ENCODE results near the gene SLC24A4. TPM values are rescaled to one million over a fixed set of nuclear protein-coding genes. Genes with fewer than 3 reads are reported as not detected.
"Not testable (repeated sequence)": the region's sequence is repeated elsewhere in the genome, so short reads cannot be mapped to it uniquely, and the experiment has no call there.

The SLC24A4 gene
- polyA plus RNA-seq, 1 donor from 2014 or later, result 0.17 TPM

GRCh38 chr14:92536231-92536630 is 213.3 kb downstream of the SLC24A4 start:
- H3K9me2 ChIP-seq (ENCODE audit: insufficient read depth, low read length); H3K9ac ChIP-seq (ENCODE audit: low read length); H2AFZ ChIP-seq (ENCODE audit: low read depth, low read length); H3F3A ChIP-seq (ENCODE audit: insufficient read depth, low read length, poor library complexity, severe bottlenecking); H3K4me3 ChIP-seq (ENCODE audit: low read length); H4K20me1 ChIP-seq (ENCODE audit: insufficient read depth); H3K9me3 ChIP-seq (ENCODE audit: low read length); H3K27ac ChIP-seq (ENCODE audit: low read length); H3K4me2 ChIP-seq (ENCODE audit: low read length); H3K27me3 ChIP-seq (ENCODE audit: insufficient read depth, low read depth, low read length); H3K36me3 ChIP-seq (ENCODE audit: insufficient read depth, low read length); H3K79me2 ChIP-seq (replicated peaks; ENCODE audit: insufficient read depth, low read length): not testable (repeated sequence)

- Histone ChIP-seq H3K27me3 (ENCODE audit: insufficient read depth, low read depth, low read length) (no peaks in the 10 kb centered on the region), H3K4me3 (ENCODE audit: low read length) (no peak overlapping the region), H3K9me2 (ENCODE audit: insufficient read depth, low read length) (no peaks in the 10 kb centered on the region), H3K9ac (ENCODE audit: low read length) (no peak overlapping the region), H3K79me2 (replicated peaks; ENCODE audit: insufficient read depth, low read length) (no peaks in the 10 kb centered on the region), H2AFZ (ENCODE audit: low read depth, low read length) (no peak overlapping the region), H3F3A (ENCODE audit: insufficient read depth, low read length, poor library complexity, severe bottlenecking) (no peaks in the 10 kb centered on the region), H3K27ac (ENCODE audit: low read length) (no peak overlapping the region), H4K20me1 (ENCODE audit: insufficient read depth) (no peaks in the 10 kb centered on the region), H3K9me3 (ENCODE audit: low read length) (no peaks in the 10 kb centered on the region), H3K36me3 (ENCODE audit: insufficient read depth, low read length) (no peaks in the 10 kb centered on the region), H3K4me2 (ENCODE audit: low read length) (no peak overlapping the region)
- TF ChIP-seq CTCF (IDR thresholded peaks at IDR 0.05; ENCODE audit: poor library complexity, severe bottlenecking) (no peak), EP300 (conservative IDR thresholded peaks at IDR 0.05; ENCODE audit: poor library complexity, severe bottlenecking) (no peak), SMC3 (conservative IDR thresholded peaks at IDR 0.05; ENCODE audit: poor library complexity) (no peak), RAD21 (conservative IDR thresholded peaks at IDR 0.05) (no peak), MXI1 (conservative IDR thresholded peaks at IDR 0.05; ENCODE audit: poor library complexity, severe bottlenecking) (no peak), EZH2 (IDR thresholded peaks at IDR 0.05; ENCODE audit: borderline replicate concordance, insufficient read depth, low read length, poor library complexity, severe bottlenecking) (no peak), TAF1 (IDR thresholded peaks at IDR 0.05; ENCODE audit: low read depth) (no peak), REST (IDR thresholded peaks at IDR 0.05; ENCODE audit: borderline replicate concordance) (no peak), POLR2AphosphoS5 (IDR thresholded peaks at IDR 0.05) (no peak)
Measured at GRCh38 chr14:92538412-92538985, 215.5 kb downstream of the SLC24A4 start.

GRCh38 chr14:92539419-92539818 is 216.5 kb downstream of the SLC24A4 start:
- no peak overlapping the region for H3K4me3 ChIP-seq (ENCODE audit: low read length)
- no peaks in the 10 kb centered on the region for H3K36me3 ChIP-seq (ENCODE audit: insufficient read depth, low read length)
- no peak overlapping the region for H3K27ac ChIP-seq (ENCODE audit: low read length)
- no peak overlapping the region for H2AFZ ChIP-seq (ENCODE audit: low read depth, low read length)
- H3K9me3 ChIP-seq (ENCODE audit: low read length), result no peaks in the 10 kb centered on the region
- H4K20me1 ChIP-seq (ENCODE audit: insufficient read depth), result no peaks in the 10 kb centered on the region
- no peaks in the 10 kb centered on the region for H3K79me2 ChIP-seq (replicated peaks; ENCODE audit: insufficient read depth, low read length)
- H3K9ac ChIP-seq (ENCODE audit: low read length), result no peak overlapping the region
- H3F3A ChIP-seq (ENCODE audit: insufficient read depth, low read length, poor library complexity, severe bottlenecking), result no peaks in the 10 kb centered on the region
- H3K9me2 ChIP-seq (ENCODE audit: insufficient read depth, low read length), result no peaks in the 10 kb centered on the region
- H3K4me2 ChIP-seq (ENCODE audit: low read length), result no peak overlapping the region
- H3K27me3 ChIP-seq (ENCODE audit: insufficient read depth, low read depth, low read length), result no peaks in the 10 kb centered on the region
- TF ChIP-seq TAF1 (IDR thresholded peaks at IDR 0.05; ENCODE audit: low read depth) (no peak), SMC3 (conservative IDR thresholded peaks at IDR 0.05; ENCODE audit: poor library complexity) (no peak), CTCF (IDR thresholded peaks at IDR 0.05; ENCODE audit: poor library complexity, severe bottlenecking) (no peak), EZH2 (IDR thresholded peaks at IDR 0.05; ENCODE audit: borderline replicate concordance, insufficient read depth, low read length, poor library complexity, severe bottlenecking) (no peak), REST (IDR thresholded peaks at IDR 0.05; ENCODE audit: borderline replicate concordance) (no peak), RAD21 (conservative IDR thresholded peaks at IDR 0.05) (no peak), MXI1 (conservative IDR thresholded peaks at IDR 0.05; ENCODE audit: poor library complexity, severe bottlenecking) (no peak), POLR2AphosphoS5 (IDR thresholded peaks at IDR 0.05) (no peak), EP300 (conservative IDR thresholded peaks at IDR 0.05; ENCODE audit: poor library complexity, severe bottlenecking) (no peak)

All from neural cell (in vitro differentiated cells).